Skeletal muscle tissue (tissue), 4 donors: ENCODE results near the gene KIAA1328. TPM values are rescaled to one million over a fixed set of nuclear protein-coding genes. Genes with fewer than 3 reads are reported as not detected.

Experiments
- H3K27ac ChIP-seq: one replicate; pipeline ENCODE4 v1.7.0; 2013; ENCODE audit warnings: mild to moderate bottlenecking, low read depth, low read length, inconsistent platforms
- H3K27me3 ChIP-seq, 3 donors: one replicate each; pipeline ENCODE4 v1.7.0; 2013; ENCODE audit warnings: low read length in 3 of 3; ENCODE audit not compliant: control insufficient read depth in 3 of 3, insufficient read depth in 3 of 3
- H3K36me3 ChIP-seq, 3 donors: one replicate each; pipeline ENCODE4 v1.7.0; 2013; ENCODE audit warnings: low read length in 3 of 3; ENCODE audit not compliant: control insufficient read depth in 3 of 3, insufficient read depth in 3 of 3
- H3K4me1 ChIP-seq, 3 donors: one replicate each; pipeline ENCODE4 v1.7.0; 2013; ENCODE audit warnings: low read length in 3 of 3, mild to moderate bottlenecking in 3 of 3; ENCODE audit not compliant: control insufficient read depth in 3 of 3, insufficient read depth in 3 of 3
- H3K4me3 ChIP-seq, 3 donors: one replicate each; pipeline ENCODE4 v1.7.0; 2013; ENCODE audit warnings: low read length in 3 of 3
- H3K9ac ChIP-seq, 3 donors: one replicate each; pipeline ENCODE4 v1.7.0; 2013; ENCODE audit warnings: low read length in 3 of 3, mild to moderate bottlenecking in 3 of 3, moderate library complexity in 2 of 3, low read depth in 1 of 3
- H3K9me3 ChIP-seq, 3 donors: one replicate each; pipeline ENCODE4 v1.7.0; 2013; ENCODE audit warnings: low read length in 3 of 3; ENCODE audit not compliant: control insufficient read depth in 3 of 3
- total RNA-seq: library from RNA; depleted of rRNA; stranded (reverse); fragments of >200 nt; gene quantifications from one replicate; pipeline ENCODE4 v1.2.3, GENCODE V29; 2014
- donor health status: Osteomylitis.

KIAA1328 gene
- total RNA-seq, 1 donor from 2014 or later: 16.2 TPM

DNA sequence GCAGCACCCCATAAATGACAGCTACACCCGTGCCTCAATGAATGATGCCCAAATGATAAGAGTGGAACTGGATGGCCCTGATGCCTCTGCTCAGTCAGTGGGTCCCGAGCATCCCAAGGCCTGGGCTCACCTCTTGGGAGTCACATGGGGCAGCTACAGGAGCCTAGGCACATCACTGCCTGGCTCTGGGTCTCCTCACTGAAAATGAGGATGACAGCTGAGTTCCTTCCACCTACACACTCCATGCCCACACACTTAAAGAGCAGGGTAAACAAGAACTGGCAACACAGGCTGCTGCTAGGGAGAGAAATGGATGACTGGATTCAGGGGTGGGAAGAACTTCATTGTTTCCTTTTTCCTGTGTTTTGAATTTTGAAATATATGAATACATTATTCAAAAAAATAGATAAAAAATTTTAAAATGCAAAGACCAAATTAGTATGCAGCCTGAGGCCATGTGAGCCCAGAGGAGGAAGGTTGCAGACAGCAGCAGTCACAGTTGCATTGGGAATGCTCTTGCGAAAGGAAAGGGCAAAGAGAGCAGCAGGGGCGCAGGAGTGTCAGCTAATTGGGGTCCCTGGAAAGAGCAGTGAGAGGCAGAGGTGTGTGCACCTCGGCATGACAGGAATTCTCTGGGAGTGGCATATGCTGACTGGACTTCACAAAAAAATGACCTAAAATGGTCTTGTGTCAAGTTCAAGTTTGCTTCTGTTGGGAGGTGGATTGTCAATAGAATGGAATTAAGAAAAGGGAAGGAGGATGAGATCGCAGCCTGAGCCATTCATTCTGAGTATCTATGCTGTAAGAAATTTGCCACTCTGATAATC lies 409.6 kb downstream of the KIAA1328 start:
- H3K9me3 ChIP-seq: no peaks in the 10 kb centered on the region
- no peaks in the 10 kb centered on the region for H3K4me1 ChIP-seq
- H3K27me3 ChIP-seq: peaks cover 0 to 12% (median 0%) of the 10 kb centered on the region in 3 donors
- H3K4me3 ChIP-seq: no peak overlapping the region
- H3K36me3 ChIP-seq: no peaks in the 10 kb centered on the region
- H3K27ac ChIP-seq: no peak overlapping the region
- H3K9ac ChIP-seq: no peak overlapping the region

GRCh38 chr18:37242091-37242490 lies 413.2 kb downstream of the KIAA1328 start:
- Histone ChIP-seq H3K27ac (no peak overlapping the region), H3K4me3 (no peak overlapping the region), H3K9ac (no peak overlapping the region), H3K27me3 (peaks cover 0 to 15% (median 4%) of the 10 kb centered on the region in 3 donors), H3K9me3 (no peaks in the 10 kb centered on the region), H3K4me1 (no peaks in the 10 kb centered on the region), H3K36me3 (no peaks in the 10 kb centered on the region)

DNA sequence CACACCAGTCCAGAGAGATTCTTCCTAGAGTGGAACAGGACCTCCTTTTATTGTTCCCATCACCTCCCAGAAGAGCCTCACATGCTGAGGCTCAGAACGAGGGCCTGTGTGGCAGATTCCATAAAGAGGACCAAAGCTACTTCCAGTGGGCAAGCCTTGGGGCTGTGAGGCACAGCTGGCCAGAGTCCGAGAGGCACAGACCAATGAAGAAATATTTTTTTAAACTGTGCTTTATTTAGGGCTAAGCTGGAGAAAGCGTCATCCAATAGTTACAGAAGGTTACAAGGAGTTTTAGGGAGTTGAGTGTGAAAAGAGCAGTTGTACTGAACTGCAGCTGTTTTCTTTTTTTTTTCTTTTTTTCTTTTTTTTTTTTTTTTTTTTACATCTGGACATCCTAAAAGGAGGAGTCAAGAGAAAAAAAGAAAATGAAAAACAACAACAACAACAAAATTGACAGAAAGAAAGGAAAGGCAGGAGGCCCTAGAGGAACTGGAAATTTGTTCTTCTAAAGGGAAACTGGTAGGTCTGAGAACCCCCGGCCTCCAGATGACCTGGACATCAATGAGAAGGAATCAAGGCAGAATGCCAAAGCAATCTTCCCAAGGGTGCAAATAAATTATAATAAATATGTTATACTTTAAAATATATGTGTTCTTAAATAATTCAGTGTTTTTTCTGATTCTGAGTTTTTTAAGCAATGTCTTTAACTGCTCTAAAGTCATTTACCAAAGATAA lies 414.1 kb downstream of the KIAA1328 start:
- Histone ChIP-seq H3K27me3 (peaks cover 0 to 18% (median 4%) of the 10 kb centered on the region in 3 donors), H3K27ac (no peak overlapping the region), H3K9me3 (no peaks in the 10 kb centered on the region), H3K4me3 (no peak overlapping the region), H3K36me3 (no peaks in the 10 kb centered on the region), H3K9ac (no peak overlapping the region), H3K4me1 (no peaks in the 10 kb centered on the region)

DNA sequence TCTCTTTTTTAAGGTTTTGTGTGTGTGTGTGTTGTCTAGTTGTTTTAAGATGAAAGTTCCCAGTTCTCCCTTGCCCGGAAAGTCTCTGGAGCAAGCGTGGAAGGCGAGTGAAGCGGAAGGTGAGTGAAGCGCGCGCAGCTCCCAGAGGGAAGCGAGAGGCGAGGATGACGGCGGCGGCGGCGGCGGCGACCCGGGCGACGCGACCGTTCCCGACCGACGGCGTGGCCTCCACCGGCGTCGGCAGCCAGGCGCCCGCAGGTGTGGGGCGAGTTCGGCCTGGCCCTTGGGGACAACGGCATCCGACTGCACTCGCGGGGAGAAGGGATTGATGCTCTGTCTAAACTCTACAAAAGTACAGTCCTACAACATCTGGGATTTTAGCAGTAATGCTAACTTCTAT lies 414.8 kb downstream of the KIAA1328 start:
- Histone ChIP-seq H3K9me3 (no peaks in the 10 kb centered on the region), H3K36me3 (no peaks in the 10 kb centered on the region), H3K9ac (no peak overlapping the region), H3K27ac (no peak overlapping the region), H3K27me3 (peaks cover 0 to 18% (median 4%) of the 10 kb centered on the region in 3 donors), H3K4me1 (no peaks in the 10 kb centered on the region), H3K4me3 (no peak overlapping the region)

DNA sequence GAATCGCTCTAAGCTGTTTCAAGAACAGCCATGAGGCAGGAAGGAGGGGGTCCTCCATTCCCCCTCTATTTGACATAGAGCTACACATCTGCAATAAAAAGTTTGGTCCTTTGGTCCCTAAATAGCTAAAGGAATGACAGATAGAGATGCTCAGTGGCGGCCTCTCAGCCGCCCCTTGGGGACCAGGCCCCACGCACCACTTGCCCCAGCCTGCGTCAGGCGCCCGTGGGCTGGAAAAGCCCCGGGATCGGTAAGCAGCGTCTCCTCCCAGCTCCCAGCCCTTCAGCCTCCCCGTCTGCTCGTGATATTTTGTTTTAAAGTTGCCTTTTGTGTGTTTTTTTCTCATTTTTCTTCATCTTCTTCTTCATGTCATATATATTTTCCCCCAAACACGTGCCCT lies 415.7 kb downstream of the KIAA1328 start:
- Histone ChIP-seq H3K9me3 (no peaks in the 10 kb centered on the region), H3K4me1 (no peaks in the 10 kb centered on the region), H3K4me3 (no peak overlapping the region), H3K36me3 (no peaks in the 10 kb centered on the region), H3K9ac (no peak overlapping the region), H3K27me3 (peaks cover 5 to 22% (median 9%) of the 10 kb centered on the region in 3 donors), H3K27ac (no peak overlapping the region)

- Histone ChIP-seq H3K36me3 (no peaks in the 10 kb centered on the region), H3K27ac (no peak overlapping the region), H3K4me1 (no peaks in the 10 kb centered on the region), H3K9me3 (no peaks in the 10 kb centered on the region), H3K9ac (no peak overlapping the region), H3K27me3 (peaks cover 19 to 29% (median 22%) of the 10 kb centered on the region in 3 donors), H3K4me3 (no peak overlapping the region)
These were observed 417.9 kb downstream of the KIAA1328 start for GRCh38 chr18:37246779-37247340.

GRCh38 chr18:37247497-37248161 lies 418.7 kb downstream of the KIAA1328 start:
- Histone ChIP-seq H3K27ac (no peak overlapping the region), H3K9ac (no peak overlapping the region), H3K4me1 (no peaks in the 10 kb centered on the region), H3K9me3 (no peaks in the 10 kb centered on the region), H3K4me3 (no peak overlapping the region), H3K27me3 (peaks cover 23 to 30% (median 27%) of the 10 kb centered on the region in 3 donors), H3K36me3 (no peaks in the 10 kb centered on the region)

DNA sequence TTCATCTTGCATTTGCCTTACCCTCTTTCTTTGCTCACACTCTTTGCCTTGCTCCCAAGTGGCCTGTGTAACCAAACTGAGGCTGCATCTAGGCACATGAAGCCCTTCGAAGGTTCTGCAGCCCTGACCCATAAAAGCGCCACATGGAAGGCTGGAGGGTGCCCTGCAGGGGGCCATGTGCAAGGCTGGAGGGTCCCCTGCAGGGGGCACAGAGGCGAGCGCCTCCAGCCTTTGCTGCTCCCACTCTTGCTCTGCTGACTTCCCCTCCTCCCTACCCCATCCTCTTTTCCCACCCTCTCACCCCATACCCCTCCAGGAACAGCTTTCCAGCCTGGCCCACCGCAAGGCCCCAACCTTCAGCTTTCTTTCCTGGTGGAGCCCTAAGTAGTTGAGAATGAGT lies 419.4 kb downstream of the KIAA1328 start:
- H3K27me3 ChIP-seq: peaks cover 24 to 34% (median 33%) of the 10 kb centered on the region in 3 donors
- H3K27ac ChIP-seq: no peak overlapping the region
- no peak overlapping the region for H3K9ac ChIP-seq
- H3K4me1 ChIP-seq: no peaks in the 10 kb centered on the region
- H3K4me3 ChIP-seq: no peak overlapping the region
- H3K36me3 ChIP-seq: no peaks in the 10 kb centered on the region
- no peaks in the 10 kb centered on the region for H3K9me3 ChIP-seq

DNA sequence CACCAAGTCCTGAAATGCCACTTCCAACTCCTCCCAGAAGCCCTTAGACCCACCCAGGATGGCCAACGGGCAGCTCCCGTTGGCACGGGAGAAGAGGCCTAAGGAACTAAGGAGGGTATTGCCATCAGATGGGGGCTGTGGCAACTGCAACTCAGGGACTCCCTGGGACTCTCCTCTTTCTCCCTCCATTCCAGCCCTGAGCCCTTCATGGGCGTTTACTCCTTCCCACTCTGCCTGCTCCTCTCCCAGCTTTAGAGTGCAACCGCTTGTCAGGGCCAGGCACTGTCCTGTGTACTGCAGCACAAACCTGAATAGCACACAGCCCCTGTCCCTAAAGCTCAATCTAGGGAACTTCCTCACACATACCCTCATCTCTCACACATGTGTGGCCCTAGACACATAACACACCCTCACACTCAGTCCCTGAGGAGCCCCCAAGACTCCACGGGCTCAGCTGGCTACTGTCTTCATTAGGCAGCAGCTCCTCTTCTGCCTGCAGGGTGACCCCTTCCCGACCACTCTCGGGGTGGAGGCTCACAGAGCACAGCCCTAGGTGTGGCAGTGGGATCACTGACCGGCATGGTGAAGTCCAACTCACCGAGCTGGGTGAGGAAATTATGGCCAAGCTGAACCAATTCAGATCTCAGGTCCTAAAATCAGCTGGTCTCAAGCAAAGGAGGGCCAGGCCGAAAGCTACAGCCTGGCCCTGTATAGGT lies 420.4 kb downstream of the KIAA1328 start:
- Histone ChIP-seq H3K36me3 (no peaks in the 10 kb centered on the region), H3K9ac (no peak overlapping the region), H3K9me3 (no peaks in the 10 kb centered on the region), H3K4me3 (no peak overlapping the region), H3K27me3 (peaks cover 30 to 34% (median 34%) of the 10 kb centered on the region in 3 donors), H3K27ac (no peak overlapping the region), H3K4me1 (no peaks in the 10 kb centered on the region)
